Activated T-cell treated with anti-CD3 and anti-CD28 coated beads, Interleukin-2, amount 50 U/mL, for 72 hours (primary cell): ENCODE results near the gene HAGHL. TPM values are rescaled to one million over a fixed set of nuclear protein-coding genes. Genes with fewer than 3 reads are reported as not detected.
"Not testable (repeated sequence)": the region's sequence is repeated elsewhere in the genome, so short reads cannot be mapped to it uniquely, and the experiment has no call there.

ENCODE experiments used
- ATAC-seq, 2 donors: fragments of 150-1000 bp; cut with Tn5 transposase; replicated peaks in 1 of 2; 2 replicates each; pipeline ENCODE4 v1.10.0; 2021; ENCODE audit warnings: moderate library complexity in 2 of 2, mild to moderate bottlenecking in 1 of 2
- DNase-seq, 2 donors: peaks; one replicate each; pipeline ENCODE4 v3.0.0; 2021 to 2022; ENCODE audit warnings: mixed read lengths in 1 of 2
- H3K27ac Mint-ChIP-seq: one replicate; pipeline ENCODE4 v1.8.0; 2022; ENCODE audit warnings: mild to moderate bottlenecking, moderate library complexity, mixed read lengths
- H3K27me3 Mint-ChIP-seq: one replicate; pipeline ENCODE4 v1.8.0; 2022; ENCODE audit warnings: low read depth, mixed read lengths
- H3K36me3 Mint-ChIP-seq, 2 donors: one replicate each; pipeline ENCODE4 v1.8.0; 2022; ENCODE audit warnings: mixed read lengths in 2 of 2, mild to moderate bottlenecking in 1 of 2; ENCODE audit not compliant: insufficient read depth in 2 of 2
- H3K4me1 Mint-ChIP-seq: one replicate; pipeline ENCODE4 v1.8.0; 2022; ENCODE audit warnings: low read depth, mixed read lengths
- H3K4me3 Mint-ChIP-seq, 2 donors: one replicate each; pipeline ENCODE4 v1.8.0; 2022; ENCODE audit warnings: mild to moderate bottlenecking in 2 of 2, mixed read lengths in 2 of 2, moderate library complexity in 2 of 2
- H3K9me3 Mint-ChIP-seq, 2 donors: one replicate each; pipeline ENCODE4 v1.8.0; 2022; ENCODE audit warnings: mixed read lengths in 2 of 2
- total RNA-seq, 2 donors: library from RNA; stranded (reverse); gene quantifications; one replicate each; pipeline ENCODE4 v1.2.3, GENCODE V29; 2022

The HAGHL gene
- total RNA-seq, 2 donors from 2014 or later: 11.4 to 17.6 TPM

DNA sequence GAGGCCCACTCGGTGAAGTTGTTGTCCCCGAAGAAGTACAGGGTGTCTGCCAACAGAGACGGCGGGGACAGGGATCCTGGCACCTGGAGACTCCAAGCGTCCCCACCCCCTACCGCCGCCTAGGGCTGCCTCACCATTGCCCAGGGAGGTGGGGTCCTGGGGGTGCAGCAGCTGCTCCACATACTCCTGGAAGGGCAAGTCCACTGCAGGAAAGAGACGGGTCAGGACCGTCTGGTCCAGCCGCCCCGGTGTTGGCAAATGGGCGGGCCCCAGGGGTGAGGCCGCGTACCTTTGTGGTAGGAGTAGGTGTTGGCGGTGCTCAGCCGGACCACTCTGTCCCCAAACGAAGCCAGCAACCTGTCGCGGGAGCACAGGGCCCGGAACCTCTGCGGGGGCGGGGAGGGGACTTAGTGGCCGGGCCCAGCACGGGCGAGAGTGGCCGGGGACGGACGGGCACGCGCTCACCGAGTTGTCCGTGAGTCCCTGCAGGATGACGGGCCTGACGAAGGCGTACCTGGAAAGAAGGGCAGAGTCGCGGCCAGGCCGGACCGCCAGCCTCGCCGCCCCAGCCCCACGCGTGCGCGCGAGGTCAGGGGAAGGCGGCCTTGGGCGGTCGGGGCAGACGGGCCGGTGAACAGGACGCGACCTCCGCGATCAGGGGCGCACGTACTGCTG lies 43.4 kb upstream of the HAGHL start:
- peak overlapping the region; percentile 84 to 87 for H3K4me3 Mint-ChIP-seq
- no peak overlapping the region for H3K27ac Mint-ChIP-seq
- DNase-seq (no peak), ATAC-seq (no peak)
- peaks cover 52% of the 10 kb centered on the region for H3K4me1 Mint-ChIP-seq
- H3K27me3 Mint-ChIP-seq: no peaks in the 10 kb centered on the region
- H3K36me3 Mint-ChIP-seq: peaks cover 0 to 5% of the 10 kb centered on the region in 2 donors
- H3K9me3 Mint-ChIP-seq: no peaks in the 10 kb centered on the region

DNA sequence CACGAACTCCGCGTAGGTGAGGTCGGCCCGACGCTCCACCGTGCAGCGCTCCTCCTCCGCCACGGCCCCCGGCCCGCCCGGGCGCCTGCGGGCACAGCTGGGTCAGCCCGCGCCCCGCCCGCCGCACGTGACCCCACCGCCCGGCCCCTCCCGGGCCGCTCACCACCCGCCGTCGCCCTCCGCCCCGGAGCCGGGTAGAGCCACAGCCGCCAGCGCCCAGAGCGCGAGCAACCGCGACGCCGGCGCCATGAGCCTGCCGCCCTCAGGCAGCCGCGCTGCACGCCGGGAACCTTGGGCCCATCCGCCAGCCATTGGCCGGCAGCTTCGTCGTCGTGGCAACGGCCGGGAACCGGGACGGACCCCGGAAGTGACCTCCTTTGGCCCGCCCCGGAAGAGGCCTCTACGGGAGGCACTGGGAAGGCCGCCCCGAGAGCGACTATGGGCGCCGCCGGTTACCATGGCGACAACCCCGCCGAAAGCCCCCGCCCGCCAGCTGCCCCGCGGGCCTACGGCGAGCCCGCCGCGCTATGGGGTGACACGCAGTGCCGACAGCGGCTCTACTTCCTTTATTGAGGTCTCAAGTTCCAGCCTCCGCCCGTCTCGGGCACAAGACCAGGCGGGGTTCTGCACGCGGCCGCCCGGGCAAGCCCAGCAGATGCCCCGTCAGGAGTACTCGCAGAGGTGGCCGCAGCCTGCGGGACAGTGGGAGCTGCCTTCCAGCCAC lies 42.7 kb upstream of the HAGHL start, which contains the start of gene JMJD8:
Gene JMJD8, minus strand, starts transcription at position 264 of the 724 bp plus-strand sequence. Its CDS starts 15 bp downstream, at position 249.
- peaks cover 0 to 5% of the 10 kb centered on the region in 2 donors for H3K36me3 Mint-ChIP-seq
- peaks cover 54% of the 10 kb centered on the region for H3K4me1 Mint-ChIP-seq
- no peaks in the 10 kb centered on the region for H3K27me3 Mint-ChIP-seq
- peak within 1 kb of the TSS; percentile 54 for H3K27ac Mint-ChIP-seq
- H3K9me3 Mint-ChIP-seq: no peaks in the 10 kb centered on the region
- H3K4me3 Mint-ChIP-seq: peak within 1 kb of the TSS; percentile 84 to 88
- DNase-seq (peak; percentile 98), ATAC-seq (peak; percentile 79 to 80)

DNA sequence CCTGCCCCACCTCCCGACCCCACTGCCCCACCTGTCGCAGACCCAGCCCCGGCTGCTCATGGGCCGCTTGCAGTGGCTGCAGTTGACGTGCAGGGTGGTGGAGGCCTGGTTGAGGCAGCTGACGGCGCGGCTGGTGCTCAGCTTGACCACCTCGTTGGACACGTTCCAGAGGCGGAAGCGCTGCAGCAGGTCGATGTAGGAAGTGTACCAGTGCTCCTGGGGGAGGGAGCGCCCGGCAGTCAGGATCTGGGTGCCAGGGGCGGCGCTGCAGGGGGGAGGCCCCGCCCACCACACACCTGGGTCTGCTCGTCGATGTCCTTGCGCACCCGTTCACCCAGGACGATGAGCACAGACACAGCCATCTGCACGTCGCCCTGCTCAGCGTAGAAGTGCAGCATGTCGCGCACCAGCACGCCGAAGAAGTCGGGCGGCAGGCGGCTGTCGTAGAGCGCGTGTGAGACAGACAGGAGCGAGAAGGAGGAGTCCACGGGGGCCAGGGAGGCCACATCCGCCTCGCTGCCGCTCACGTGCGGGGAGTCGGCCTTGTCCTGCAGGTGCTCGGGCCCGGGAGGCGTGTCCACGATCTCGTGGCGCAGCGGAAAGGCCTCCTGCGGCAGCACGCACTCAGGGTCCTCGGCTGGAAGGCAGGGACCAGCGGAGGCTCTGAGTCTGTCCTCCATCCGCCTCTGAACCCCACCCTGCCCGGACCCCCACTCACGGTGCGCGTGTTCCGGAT lies 41.8 kb upstream of the HAGHL start:
- no peak overlapping the region for H3K4me3 Mint-ChIP-seq

DNA sequence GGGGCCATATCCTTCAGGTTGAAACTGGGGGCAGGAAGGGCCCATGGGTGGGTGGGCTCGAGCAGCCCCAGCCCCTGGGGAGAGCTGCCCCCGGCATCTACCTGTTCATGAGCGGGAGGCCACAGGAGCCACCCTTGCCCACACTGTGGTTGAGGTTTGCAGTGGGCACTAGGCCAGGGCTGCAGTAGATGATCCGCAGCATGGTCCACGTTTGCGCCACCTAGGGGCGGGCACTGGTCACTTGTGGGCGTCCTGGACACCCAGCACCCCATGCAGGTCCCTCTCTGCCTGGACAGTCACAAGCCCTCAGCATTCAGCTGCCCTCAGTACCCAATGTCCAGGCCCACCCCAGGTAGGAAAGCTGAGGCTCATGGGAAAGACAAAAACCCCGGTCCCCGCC lies 40.9 kb upstream of the HAGHL start:
- Mint-ChIP-seq H3K27me3 (no peaks in the 10 kb centered on the region), H3K27ac (no peak overlapping the region), H3K36me3 (peaks cover 1 to 7% of the 10 kb centered on the region in 2 donors), H3K9me3 (no peaks in the 10 kb centered on the region), H3K4me3 (peak overlapping the region in 1 of 2 donors; percentile 39), H3K4me1 (peaks cover 54% of the 10 kb centered on the region)
- DNase-seq (peak in 1 of 2 donors; percentile 35), ATAC-seq (no peak)

More for the DNA sequence above, 41.8 kb upstream of the HAGHL start:
- Mint-ChIP-seq H3K9me3 (no peaks in the 10 kb centered on the region), H3K27ac (no peak overlapping the region), H3K4me1 (peaks cover 56% of the 10 kb centered on the region), H3K36me3 (peaks cover 0 to 5% of the 10 kb centered on the region in 2 donors), H3K27me3 (no peaks in the 10 kb centered on the region)
- ATAC-seq: no peak
- DNase-seq: no peak

DNA sequence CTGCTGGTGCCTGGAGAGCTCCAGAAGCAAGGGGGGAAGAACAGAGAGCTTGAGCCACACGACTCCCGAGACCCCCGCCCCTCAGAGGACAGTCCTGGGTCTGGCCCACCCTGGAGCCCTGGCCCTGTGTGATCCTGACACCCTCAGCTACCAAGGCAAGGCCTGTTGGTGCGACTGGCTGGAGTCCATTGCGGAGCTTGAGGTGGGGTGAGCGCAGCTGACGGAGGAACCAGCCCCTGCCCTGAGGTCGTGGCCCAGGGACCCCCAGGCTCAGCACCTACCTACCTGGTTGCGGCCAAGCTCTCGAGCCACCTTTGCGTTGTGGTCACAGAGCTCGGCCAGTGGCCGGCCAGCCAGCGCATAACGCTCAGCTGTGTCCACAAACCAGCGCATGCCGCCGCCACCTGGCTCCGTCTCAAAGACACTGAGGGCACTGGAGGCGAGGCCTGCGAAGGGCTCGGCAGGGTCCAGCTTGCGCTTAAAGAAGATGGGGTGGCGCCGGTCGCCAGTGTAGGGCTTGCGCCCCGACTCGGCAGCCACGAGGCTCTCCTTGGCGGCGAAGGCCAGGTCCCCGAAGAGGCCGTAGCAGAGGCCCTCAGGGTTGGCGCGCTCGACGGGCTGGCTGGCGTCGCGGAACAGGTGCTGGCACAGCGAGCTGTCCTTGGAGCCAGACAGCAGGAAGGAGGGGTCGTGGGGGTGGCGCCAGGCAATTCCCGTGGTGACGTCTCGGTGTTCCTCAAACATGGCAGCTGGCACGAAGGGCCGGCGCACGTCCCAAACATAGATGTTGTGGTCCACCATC lies 40.2 kb upstream of the HAGHL start:
- H3K27ac Mint-ChIP-seq: no peak overlapping the region
- H3K4me1 Mint-ChIP-seq: peaks cover 47% of the 10 kb centered on the region
- ATAC-seq: no peak
- H3K36me3 Mint-ChIP-seq: peaks cover 1 to 5% of the 10 kb centered on the region in 2 donors
- H3K4me3 Mint-ChIP-seq: no peak overlapping the region
- no peaks in the 10 kb centered on the region for H3K9me3 Mint-ChIP-seq
- H3K27me3 Mint-ChIP-seq: no peaks in the 10 kb centered on the region
- DNase-seq: no peak

DNA sequence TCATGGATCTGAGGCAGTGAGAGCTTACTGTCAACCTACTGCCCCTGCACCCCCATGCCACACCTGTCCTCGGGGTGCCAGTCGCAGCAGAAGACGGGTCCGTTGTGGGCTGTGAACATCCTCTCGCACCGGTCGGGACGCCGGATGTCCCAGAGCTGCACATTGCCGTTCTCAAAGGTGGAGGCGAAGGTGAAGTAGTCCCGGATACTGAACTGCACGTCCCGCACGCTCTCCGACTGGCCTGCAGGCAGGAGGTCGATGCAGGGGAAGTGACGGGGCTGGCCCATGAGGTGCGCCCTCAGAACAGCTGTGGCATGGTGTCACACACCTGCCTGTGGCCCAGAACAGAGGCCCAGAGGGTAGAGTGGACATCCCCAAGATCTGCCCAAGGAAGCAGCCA lies 39.4 kb upstream of the HAGHL start:
- Mint-ChIP-seq H3K9me3 (no peaks in the 10 kb centered on the region), H3K4me1 (peaks cover 39% of the 10 kb centered on the region), H3K4me3 (no peak overlapping the region), H3K27me3 (no peaks in the 10 kb centered on the region), H3K27ac (no peak overlapping the region), H3K36me3 (peaks cover 1 to 3% of the 10 kb centered on the region in 2 donors)
- DNase-seq (no peak), ATAC-seq (no peak)

DNA sequence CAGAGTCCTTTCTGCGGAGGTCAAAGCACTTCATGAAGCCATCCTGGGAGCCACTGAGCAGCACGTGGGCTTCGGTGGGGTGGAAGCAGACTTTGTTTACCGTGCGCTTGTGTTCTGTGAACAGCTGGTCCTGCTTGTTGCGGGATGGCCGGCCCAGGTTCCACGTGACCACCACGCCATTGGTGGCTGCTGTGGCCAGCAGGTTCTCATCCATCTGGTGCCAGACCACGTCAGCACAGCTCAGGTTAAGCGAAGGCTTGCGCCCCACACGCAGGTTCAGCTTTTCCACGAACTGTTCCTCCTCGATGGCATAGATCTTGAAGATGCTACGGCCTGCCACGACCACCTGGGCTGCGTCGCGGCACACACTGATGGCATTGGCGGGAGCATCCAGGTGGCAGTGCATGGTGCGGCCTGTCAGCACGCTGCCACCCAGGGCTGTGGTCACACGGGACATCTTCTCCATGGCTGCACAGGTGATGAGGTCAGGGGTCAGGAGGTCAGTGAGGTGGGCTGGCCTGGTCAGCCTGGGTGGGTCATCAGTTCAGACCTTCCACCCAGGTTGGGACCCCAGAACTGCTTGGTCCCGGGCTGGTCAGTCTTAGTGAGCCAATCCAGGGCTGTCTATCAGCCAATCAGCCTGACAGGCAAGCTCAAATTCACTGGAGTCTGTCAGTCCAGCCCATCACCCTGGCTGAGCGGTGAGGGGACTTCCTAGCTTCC lies 37.6 kb upstream of the HAGHL start:
- H3K4me1 Mint-ChIP-seq: peaks cover 28% of the 10 kb centered on the region
- peak overlapping the region; percentile 90 to 93 for H3K4me3 Mint-ChIP-seq
- DNase-seq (no peak), ATAC-seq (no peak)
- H3K36me3 Mint-ChIP-seq: peaks cover 1% of the 10 kb centered on the region in 2 donors
- no peaks in the 10 kb centered on the region for H3K9me3 Mint-ChIP-seq
- peak overlapping the region; percentile 93 for H3K27ac Mint-ChIP-seq
- H3K27me3 Mint-ChIP-seq: no peaks in the 10 kb centered on the region

DNA sequence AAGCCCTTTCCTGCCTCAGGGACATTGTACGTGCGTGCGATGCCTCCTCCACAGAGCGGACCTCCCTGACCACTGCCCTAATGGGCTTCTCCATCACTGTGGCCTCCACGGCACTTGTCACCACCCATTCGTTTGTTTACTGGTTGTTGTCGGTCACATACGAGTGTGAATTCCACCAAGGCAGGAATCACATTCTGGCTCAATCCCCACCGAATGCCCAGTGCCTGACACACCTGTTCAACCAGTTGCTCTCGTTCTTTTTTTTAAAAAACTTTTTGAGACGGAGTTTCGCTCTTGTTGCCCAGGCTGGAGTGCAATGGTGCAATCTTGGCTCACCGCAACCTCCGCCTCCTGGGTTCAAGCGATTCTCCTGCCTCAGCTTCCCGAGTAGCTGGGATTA lies 35.7 kb upstream of the HAGHL start:
- peak overlapping the region; percentile 38 to 93 for H3K4me3 Mint-ChIP-seq
- H3K36me3 Mint-ChIP-seq, ATAC-seq, H3K27me3 Mint-ChIP-seq, DNase-seq, H3K9me3 Mint-ChIP-seq: not testable (repeated sequence)
- H3K4me1 Mint-ChIP-seq: peaks cover 25% of the 10 kb centered on the region
- H3K27ac Mint-ChIP-seq: peak overlapping the region; percentile 75

DNA sequence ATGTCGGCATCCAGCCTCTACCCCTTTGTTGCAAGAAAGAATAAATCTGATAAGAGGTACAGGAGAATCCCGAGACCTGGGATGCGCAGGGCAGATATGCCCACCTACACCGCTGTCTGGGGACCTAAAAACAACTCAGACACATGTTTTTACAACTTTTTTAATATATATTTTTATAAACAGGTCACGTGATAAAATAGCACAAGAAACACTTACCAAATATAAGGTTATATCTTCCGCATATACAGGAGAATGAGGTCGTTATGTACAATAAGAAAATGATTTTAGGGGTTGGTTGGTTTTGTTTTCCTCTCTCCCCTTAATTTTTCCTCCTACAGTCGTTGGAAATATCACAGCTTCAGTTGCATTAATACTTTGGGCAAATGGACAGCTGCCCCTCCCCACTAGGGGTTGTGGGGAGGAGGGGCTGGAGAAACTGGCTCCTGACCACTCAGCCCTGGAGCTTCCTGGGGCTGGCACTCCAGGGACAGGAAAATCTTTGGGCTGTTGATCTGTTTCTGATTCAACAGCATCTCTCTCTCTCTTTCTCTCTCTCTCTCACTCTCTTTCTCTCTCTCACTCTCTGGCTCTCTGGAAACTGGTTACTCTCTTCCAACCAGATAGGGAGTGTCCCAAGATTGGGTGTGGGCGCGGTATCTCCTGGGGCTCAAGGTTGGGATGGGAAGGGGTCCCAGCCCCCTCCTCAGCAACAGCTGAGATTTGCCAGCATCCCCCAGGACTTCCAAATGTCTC lies 34.4 kb upstream of the HAGHL start:
- Mint-ChIP-seq H3K27me3 (no peaks in the 10 kb centered on the region), H3K9me3 (no peaks in the 10 kb centered on the region), H3K4me3 (peak overlapping the region in 1 of 2 donors; percentile 4), H3K27ac (no peak overlapping the region), H3K4me1 (peaks cover 22% of the 10 kb centered on the region), H3K36me3 (peaks cover 1% of the 10 kb centered on the region in 2 donors)
- DNase-seq (no peak), ATAC-seq (no peak)

DNA sequence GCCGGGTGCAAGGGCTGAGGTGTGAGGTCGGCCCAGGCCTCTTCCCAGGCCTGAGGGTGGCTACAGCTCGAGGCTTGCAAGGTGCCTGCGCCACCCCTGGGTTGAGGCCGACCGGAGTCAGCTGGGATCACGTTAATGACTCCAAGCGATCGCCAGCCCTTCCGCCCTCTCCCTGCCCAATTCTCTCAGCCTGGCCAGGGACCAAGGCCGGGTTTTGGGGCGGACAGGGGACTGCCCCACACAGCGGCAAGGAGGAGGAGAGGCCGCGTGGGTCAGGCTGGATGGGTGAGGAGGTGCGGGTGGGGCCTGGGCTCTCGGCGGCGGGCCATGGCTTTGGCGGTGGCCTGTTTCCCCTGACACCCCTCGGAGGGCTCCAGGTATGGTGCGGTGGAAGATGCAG lies 33.5 kb upstream of the HAGHL start:
- peaks cover 1% of the 10 kb centered on the region in 2 donors for H3K36me3 Mint-ChIP-seq
- H3K9me3 Mint-ChIP-seq: no peaks in the 10 kb centered on the region
- no peaks in the 10 kb centered on the region for H3K27me3 Mint-ChIP-seq
- no peak overlapping the region for H3K27ac Mint-ChIP-seq
- peak overlapping the region; percentile 59 to 71 for H3K4me3 Mint-ChIP-seq
- peaks cover 18% of the 10 kb centered on the region for H3K4me1 Mint-ChIP-seq
- ATAC-seq (no peak), DNase-seq (no peak)

DNA sequence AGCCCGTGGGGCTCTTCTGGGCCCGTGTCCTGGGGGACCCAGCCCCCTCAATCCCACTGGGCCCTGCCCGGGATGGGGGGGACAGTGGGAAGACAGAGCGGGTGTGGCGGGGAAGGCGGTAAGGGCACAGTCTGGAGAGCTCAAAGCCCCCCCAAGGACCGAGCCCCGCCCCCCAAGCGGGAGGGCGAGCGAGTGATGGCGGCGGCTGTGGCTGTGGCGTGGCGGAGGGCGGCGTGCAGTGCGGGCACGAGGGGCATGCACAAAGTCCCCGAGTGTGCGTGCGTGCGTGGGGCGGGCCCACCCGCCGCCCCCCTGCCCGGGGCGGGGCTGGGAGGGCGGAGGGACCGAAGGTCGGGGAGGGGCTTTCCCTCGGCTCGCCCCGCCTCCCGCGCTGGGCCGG lies 33.1 kb upstream of the HAGHL start:
- H3K27me3 Mint-ChIP-seq: no peaks in the 10 kb centered on the region
- H3K4me1 Mint-ChIP-seq: peaks cover 14% of the 10 kb centered on the region
- H3K4me3 Mint-ChIP-seq: peak overlapping the region; percentile 59 to 71
- ATAC-seq: no peak
- no peaks in the 10 kb centered on the region for H3K9me3 Mint-ChIP-seq
- DNase-seq: no peak
- H3K36me3 Mint-ChIP-seq: peaks cover 1% of the 10 kb centered on the region in 2 donors
- H3K27ac Mint-ChIP-seq: no peak overlapping the region
